GM19328 (cell line): ENCODE data around the gene GPRIN3.

Experiments used
- ATAC-seq: cut with Tn5 transposase; IDR thresholded peaks from one replicate; pipeline ENCODE4 v1.9.1; 2021; ENCODE audit warnings: mild to moderate bottlenecking, moderate library complexity; ENCODE audit not compliant: unreplicated experiment

The GPRIN3 gene

DNA sequence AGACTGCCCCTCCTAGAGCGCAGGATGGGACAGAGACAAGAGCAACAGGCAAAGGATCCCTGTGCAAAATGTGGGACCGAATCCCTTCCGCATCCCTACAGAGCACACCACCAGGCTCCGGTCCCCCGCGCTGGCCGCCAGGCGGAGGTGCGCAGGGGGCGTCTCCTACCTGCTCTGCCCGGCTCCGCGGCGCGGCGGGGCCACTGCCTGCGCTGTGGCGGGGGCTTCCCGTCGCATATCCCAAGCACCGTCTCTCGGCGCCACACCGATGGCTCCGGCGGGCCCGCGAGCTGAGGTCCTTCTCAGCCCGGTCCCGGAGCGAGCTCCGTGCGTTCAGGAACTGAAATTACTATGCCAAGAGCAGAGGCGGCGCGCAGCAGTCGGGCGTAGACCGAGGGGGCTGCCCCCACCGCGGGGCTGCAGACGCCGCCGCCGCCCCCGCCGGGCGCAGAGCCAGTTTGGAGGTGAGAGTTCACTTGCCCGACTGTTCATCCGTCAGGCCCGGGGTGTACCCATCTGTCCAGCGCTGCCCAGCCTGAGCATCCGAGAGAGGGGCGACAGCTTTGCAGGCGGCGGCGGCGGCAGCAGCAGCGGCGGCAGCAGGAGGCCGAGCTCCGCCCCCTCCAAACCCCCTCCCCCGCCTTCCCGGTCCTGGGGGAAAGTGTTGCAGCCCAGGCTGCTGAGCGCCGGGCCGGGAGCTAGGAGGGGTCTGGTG lies at the start of gene GPRIN3:
Gene GPRIN3, minus strand, starts transcription at position 355 of the 715 bp plus-strand sequence. CDS start 57,690 bp downstream, outside the sequence.
- peak; percentile 69 for ATAC-seq

GRCh38 chr4:89357340-89357739 lies 49.7 kb upstream of the GPRIN3 start:
- no peak for ATAC-seq

- ATAC-seq = no peak
These were observed 48.5 kb upstream of the GPRIN3 start for GRCh38 chr4:89356086-89356485.

- no peak for ATAC-seq
These were observed 45.9 kb upstream of the GPRIN3 start for GRCh38 chr4:89353514-89353913.

GRCh38 chr4:89352541-89352940 lies 44.9 kb upstream of the GPRIN3 start:
- ATAC-seq = no peak

GRCh38 chr4:89351201-89351600 lies 43.6 kb upstream of the GPRIN3 start:
- ATAC-seq = no peak

DNA sequence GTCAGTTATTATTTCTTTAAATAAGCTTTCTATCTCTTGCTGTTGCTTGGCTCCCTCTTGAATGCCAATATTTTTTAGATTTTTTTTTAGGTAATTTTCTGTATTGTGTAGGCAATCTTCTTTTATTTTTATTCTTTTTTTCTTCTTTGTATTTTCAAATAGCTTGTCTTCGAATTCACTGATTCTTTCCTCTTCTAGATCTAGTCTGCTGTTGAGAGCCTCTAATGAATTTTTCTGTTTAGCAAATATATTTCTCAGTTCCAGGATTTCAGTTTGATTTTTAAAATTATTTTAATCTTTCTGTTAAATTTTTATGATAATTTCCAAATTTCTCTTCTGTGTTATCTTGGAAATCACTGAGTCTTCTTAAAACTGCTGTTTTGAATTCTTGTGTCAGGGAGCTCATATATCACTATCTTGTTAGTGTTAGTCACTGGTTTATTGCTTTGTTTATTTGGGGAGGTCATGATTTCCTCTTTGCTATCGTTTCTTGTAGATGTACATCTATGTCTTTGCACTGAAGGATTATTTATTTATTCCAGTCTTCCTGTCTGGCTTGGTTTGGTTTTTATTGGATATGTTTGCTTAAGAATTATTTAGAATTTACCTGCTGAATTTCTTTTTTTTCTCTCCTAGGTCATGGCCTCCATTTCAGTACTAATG lies 39.9 kb upstream of the GPRIN3 start:
- no peak for ATAC-seq

GRCh38 chr4:89344571-89344970 lies 37.0 kb upstream of the GPRIN3 start:
- ATAC-seq = no peak

GRCh38 chr4:89338206-89338605 lies 30.6 kb upstream of the GPRIN3 start:
- no peak for ATAC-seq

DNA sequence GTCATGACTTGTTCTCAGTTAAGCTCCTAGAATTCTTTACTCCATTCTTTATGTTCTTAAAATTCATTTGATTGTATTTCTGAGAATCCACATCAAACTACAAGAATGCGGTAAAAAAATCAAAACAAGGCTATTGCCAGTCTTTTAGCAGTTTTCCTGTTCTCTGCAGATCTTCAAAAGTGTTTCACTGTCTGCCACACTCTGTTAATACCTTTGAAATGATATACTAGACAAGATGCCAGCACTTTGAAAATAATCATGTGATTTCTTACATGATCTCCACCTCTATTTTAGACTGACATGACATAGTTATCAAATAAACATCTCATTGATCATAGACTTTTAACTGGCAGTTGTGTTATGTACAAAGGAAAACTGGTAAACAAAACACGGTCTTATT lies 30.1 kb upstream of the GPRIN3 start:
- ATAC-seq = no peak

GRCh38 chr4:89336818-89337420 lies 29.3 kb upstream of the GPRIN3 start:
- no peak for ATAC-seq

GRCh38 chr4:89334830-89335229 lies 27.2 kb upstream of the GPRIN3 start:
- no peak for ATAC-seq

GRCh38 chr4:89334311-89334710 lies 26.7 kb upstream of the GPRIN3 start:
- no peak for ATAC-seq

- ATAC-seq = no peak
These were observed 24.3 kb upstream of the GPRIN3 start for GRCh38 chr4:89331686-89332544.

- no peak for ATAC-seq
These were observed 23.6 kb upstream of the GPRIN3 start for GRCh38 chr4:89331197-89331596.

DNA sequence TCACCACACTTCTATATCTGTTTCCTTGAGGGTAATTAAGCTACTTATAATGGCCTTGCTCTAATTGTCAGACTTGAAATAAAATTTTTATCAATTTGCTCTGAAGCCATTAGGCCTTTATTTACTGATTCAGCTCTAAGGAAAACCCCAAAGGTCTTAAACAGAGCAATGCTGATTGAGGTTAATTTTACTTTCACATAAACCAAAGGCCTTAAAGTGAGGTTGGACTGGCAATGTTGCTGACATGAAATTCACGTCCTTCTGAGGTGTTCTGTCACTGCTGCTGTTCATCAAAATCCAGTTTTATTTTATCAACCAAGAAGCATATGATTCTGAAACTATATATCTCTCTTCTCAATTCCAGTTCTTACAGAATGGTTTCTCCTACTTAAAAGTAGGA lies 21.7 kb upstream of the GPRIN3 start:
- ATAC-seq = no peak

- ATAC-seq = peak; percentile 91
These were observed 17.1 kb upstream of the GPRIN3 start for GRCh38 chr4:89324671-89325070.

DNA sequence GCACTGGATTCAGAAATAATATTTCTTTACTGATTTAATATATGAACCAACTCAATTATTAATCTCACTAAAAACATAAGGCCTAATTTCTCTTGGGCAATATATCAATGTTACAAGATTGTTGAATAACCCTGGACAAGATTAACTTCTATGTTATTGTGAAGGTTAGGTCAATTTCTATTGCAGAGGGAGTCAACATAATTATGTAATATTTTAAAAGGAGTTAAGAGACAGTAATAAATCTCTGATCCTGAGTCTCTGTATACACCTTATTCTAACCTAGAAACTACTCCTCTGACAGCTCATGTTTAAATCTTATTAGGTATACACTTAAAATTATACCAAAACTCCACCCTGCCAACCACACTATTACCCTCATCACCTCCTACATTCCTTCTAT lies 15.1 kb upstream of the GPRIN3 start:
- ATAC-seq = no peak

- ATAC-seq = no peak
These were observed 12.2 kb upstream of the GPRIN3 start for GRCh38 chr4:89319756-89320155.

DNA sequence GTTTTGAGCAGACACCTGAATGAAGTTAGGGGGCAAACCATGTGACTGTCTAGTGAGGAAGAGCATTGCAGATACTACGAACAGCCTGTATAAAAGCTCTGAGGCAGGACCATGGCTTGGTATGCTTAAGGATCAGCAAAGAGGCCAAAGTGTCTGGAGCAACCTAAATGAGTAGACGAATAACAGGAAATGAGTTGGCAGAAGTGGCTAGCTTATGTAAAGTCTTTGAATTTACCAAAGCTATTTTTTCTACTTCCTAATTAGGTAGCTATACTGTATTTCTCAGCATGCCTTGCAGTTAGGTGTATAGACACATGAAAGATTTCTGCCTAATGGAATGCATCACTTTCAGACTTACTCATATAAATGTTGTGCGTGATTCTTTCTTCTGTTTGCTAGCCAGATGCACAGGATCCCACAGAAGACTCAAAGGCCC lies 9.3 kb upstream of the GPRIN3 start:
- peak; percentile 53 for ATAC-seq

- no peak for ATAC-seq
These were observed 8.6 kb upstream of the GPRIN3 start for GRCh38 chr4:89316211-89316610.
